B cell (primary cell): ENCODE measurements around the gene SNRPD2. TPM values are rescaled to one million over a fixed set of nuclear protein-coding genes. Genes with fewer than 3 reads are reported as not detected.
A peak's percentile ranks its signal among the peaks of the same experiment; 100 is the strongest.

Experiments used
- ATAC-seq: fragments of 200-7000 bp; cut with Tn5 transposase; one replicate; pipeline ENCODE4 v1.10.0; 2021; ENCODE audit warnings: low read depth, mild to moderate bottlenecking, moderate number of reproducible peaks, moderate library complexity
- CTCF ChIA-PET: fragments of 350-600 bp; sonication (Branson Sonifier 250); formaldehyde crosslinking; loops from one replicate; lab custom pipeline; 2021; ENCODE audit warnings: antibody characterized with exemption, inconsistent platforms; lab: Charles Lee
- POLR2A ChIA-PET: fragments of 350-600 bp; sonication (Branson Sonifier 250); formaldehyde crosslinking; loops from one replicate; lab custom pipeline; 2021; ENCODE audit warnings: antibody characterized with exemption; lab: Charles Lee
- DNase-seq: peaks from one replicate; pipeline ENCODE4 v3.0.0; 2013
- H2AFZ ChIP-seq: 2 replicates; pipeline ENCODE4 v1.6.1; 2012; ENCODE audit warnings: mild to moderate bottlenecking, low read depth, low read length; ENCODE audit not compliant: insufficient read depth, poor library complexity, severe bottlenecking
- H3K27ac ChIP-seq, 2 donors: 1 replicate in 1 of 2; 2 replicates in 1 of 2; pipeline ENCODE4 v1.5.1; 2012 to 2013; ENCODE audit warnings: low read length in 2 of 2, mild to moderate bottlenecking in 2 of 2, moderate library complexity in 1 of 2
- H3K27me3 ChIP-seq, 4 experiments: fragments of 200-600 bp in 1 of 4; sonication (generic) in 1 of 4; replicated peaks in 1 of 4; 1 replicate in 2 of 4; 2 replicates in 2 of 4; pipeline versions ENCODE4 v1.6.1 to v1.7.0; 2013 to 2016; ENCODE audit warnings: low read length in 3 of 4, mild to moderate bottlenecking in 2 of 4, mixed read lengths in 1 of 4, moderate library complexity in 1 of 4; ENCODE audit not compliant: insufficient read depth in 4 of 4, control insufficient read depth in 3 of 4; ENCODE audit errors: control extremely low read depth in 1 of 4
- H3K36me3 ChIP-seq, 2 experiments: replicated peaks in 1 of 2; 1 replicate in 1 of 2; 2 replicates in 1 of 2; pipeline versions ENCODE4 v1.6.1 to v1.7.1; 2013; ENCODE audit warnings: low read length in 1 of 2; ENCODE audit not compliant: insufficient read depth in 2 of 2, control insufficient read depth in 1 of 2; ENCODE audit errors: control extremely low read depth in 1 of 2, extremely low read depth in 1 of 2
- H3K4me1 ChIP-seq, 2 donors: fragments of 200-600 bp in 1 of 2; sonication (generic) in 1 of 2; 1 replicate in 1 of 2; 2 replicates in 1 of 2; pipeline versions ENCODE4 v1.5.1 to v1.6.1; 2013 to 2017; ENCODE audit warnings: low read length in 2 of 2; ENCODE audit not compliant: control insufficient read depth in 2 of 2, insufficient read depth in 2 of 2
- H3K4me2 ChIP-seq: replicated peaks from 2 replicates; pipeline ENCODE3; 2012; ENCODE audit warnings: mild to moderate bottlenecking, low read depth, low read length; ENCODE audit not compliant: poor library complexity, severe bottlenecking
- H3K4me3 ChIP-seq, 5 experiments: fragments of 200-600 bp in 1 of 5; sonication (generic) in 1 of 5; 1 replicate in 3 of 5; 2 replicates in 2 of 5; pipeline versions ENCODE4 v1.5.1 to v1.7.0; 2011 to 2016; ENCODE audit warnings: low read length in 4 of 5, mild to moderate bottlenecking in 4 of 5, low read depth in 2 of 5, control low read depth in 1 of 5, moderate library complexity in 1 of 5; ENCODE audit not compliant: insufficient read depth in 1 of 5; ENCODE audit errors: control extremely low read depth in 1 of 5, extremely low read depth in 1 of 5
- H3K79me2 ChIP-seq: fragments of 200-600 bp; sonication (generic); one replicate; pipeline ENCODE4 v1.6.0; 2016; ENCODE audit warnings: low read length; ENCODE audit not compliant: control insufficient read depth, insufficient read depth
- H3K9ac ChIP-seq: fragments of 200-600 bp; sonication (generic); 2 replicates; pipeline ENCODE4 v1.6.1; 2017; ENCODE audit warnings: mild to moderate bottlenecking, low read length, moderate library complexity
- H3K9me3 ChIP-seq, 3 donors: one replicate each; pipeline versions ENCODE4 v1.6.1 to v1.7.1; 2013; ENCODE audit warnings: low read length in 2 of 3; ENCODE audit not compliant: control insufficient read depth in 2 of 3, insufficient read depth in 1 of 3; ENCODE audit errors: control extremely low read depth in 1 of 3
- H4K20me1 ChIP-seq: 2 replicates; pipeline ENCODE4 v1.6.0; 2012; ENCODE audit warnings: mild to moderate bottlenecking, low read length; ENCODE audit not compliant: insufficient read depth, control insufficient read depth, poor library complexity, severe bottlenecking
- H3K27ac Mint-ChIP-seq: one replicate; pipeline ENCODE4 v1.8.0; 2021; ENCODE audit warnings: mixed read lengths
- H3K27me3 Mint-ChIP-seq: one replicate; pipeline ENCODE4 v1.8.0; 2021; ENCODE audit warnings: mixed read lengths
- H3K4me1 Mint-ChIP-seq: one replicate; pipeline ENCODE4 v1.8.0; 2021; ENCODE audit warnings: mixed read lengths
- H3K4me3 Mint-ChIP-seq: one replicate; pipeline ENCODE4 v1.8.0; 2021; ENCODE audit warnings: mixed read lengths
- H3K9me3 Mint-ChIP-seq: one replicate; pipeline ENCODE4 v1.8.0; 2022; ENCODE audit warnings: mixed read lengths; ENCODE audit not compliant: insufficient read depth
- EZH2 ChIP-seq: IDR thresholded peaks from 2 replicates; pipeline ENCODE4 v1.6.1; 2012; ENCODE audit warnings: borderline replicate concordance, low read depth, mild to moderate bottlenecking, moderate library complexity, low read length; ENCODE audit not compliant: insufficient read depth, poor library complexity, severe bottlenecking
- WGBS: methylation state at CpG from one replicate; pipeline ENCODE4 v1.1.5; 2013; ENCODE audit warnings: missing lambda C conversion rate; ENCODE audit not compliant: insufficient coverage; 5-methylcytosine and 5-hydroxymethylcytosine counted together
- intact Hi-C: fragments of 100-400 bp; cut with micrococcal nuclease; formaldehyde crosslinking; loops from one replicate; pipeline ENCODE4 v1.10.0; 2022
- polyA plus RNA-seq: library from polyadenylated mRNA; depleted of rRNA; stranded (reverse); fragments of >200 nt; gene quantifications from 2 replicates; pipeline ENCODE4 v1.2.3, GENCODE V29; 2012
- total RNA-seq, 2 donors: library from RNA; stranded (reverse); fragments of 120-200 nt in 1 of 2; gene quantifications; 1 replicate in 1 of 2; 2 replicates in 1 of 2; pipeline versions ENCODE4 v1.2.3 to v1.2.4, GENCODE V29; 2013 to 2022
- TF ChIP-seq, protein P1 (sequence below): fragments of 200-600 bp; IDR thresholded peaks from one replicate; pipeline ENCODE4 v1.8.0; 2022; ENCODE audit warnings: antibody characterized with exemption, mild to moderate bottlenecking

Gene SNRPD2
- total and polyA plus RNA-seq, 2 donors (not counting 1 experiment from before 2014, with no cell fraction given): 241 to 368 TPM

- Mint-ChIP-seq H3K27me3 (no peaks in the 10 kb centered on the region), H3K4me3 (peak within 1 kb of the TSS; percentile 94), H3K27ac (peak within 1 kb of the TSS; percentile 94), H3K9me3 (no peaks in the 10 kb centered on the region), H3K4me1 (peaks cover 28% of the 10 kb centered on the region)
- H3K79me2 ChIP-seq: peaks cover 55% of the 10 kb centered on the region
- peak within 1 kb of the TSS; percentile 81 for H2AFZ ChIP-seq
- DNase-seq (peak; percentile 96), ATAC-seq (peak; percentile 97)
- H3K36me3 ChIP-seq: peaks cover 1 to 3% of the 10 kb centered on the region in 2 experiments
- CTCF ChIA-PET: interaction anchor here (0.7 to 2.2 kb wide), 10 partner anchors 13 to 263 kb away, joined by 3 to 10 read pairs (median 3); partner anchors contain the start of genes QPCTL and SIX5
- no peaks in the 10 kb centered on the region for H3K27me3 ChIP-seq
- peaks cover 0 to 6% (median 0%) of the 10 kb centered on the region in 3 donors for H3K9me3 ChIP-seq
- peaks cover 28% of the 10 kb centered on the region for H4K20me1 ChIP-seq
- POLR2A ChIA-PET: interaction anchor here (0.6 to 2.4 kb wide), 7 partner anchors 13 to 1787 kb away, joined by 3 to 25 read pairs (median 4); partner anchors contain the start of genes ARHGAP35, QPCTL, SIX5 and SNRPD2
- H3K9ac ChIP-seq: peak within 1 kb of the TSS; percentile 92
- TF ChIP-seq EZH2: no peak
- TF ChIP-seq, protein P1, sequence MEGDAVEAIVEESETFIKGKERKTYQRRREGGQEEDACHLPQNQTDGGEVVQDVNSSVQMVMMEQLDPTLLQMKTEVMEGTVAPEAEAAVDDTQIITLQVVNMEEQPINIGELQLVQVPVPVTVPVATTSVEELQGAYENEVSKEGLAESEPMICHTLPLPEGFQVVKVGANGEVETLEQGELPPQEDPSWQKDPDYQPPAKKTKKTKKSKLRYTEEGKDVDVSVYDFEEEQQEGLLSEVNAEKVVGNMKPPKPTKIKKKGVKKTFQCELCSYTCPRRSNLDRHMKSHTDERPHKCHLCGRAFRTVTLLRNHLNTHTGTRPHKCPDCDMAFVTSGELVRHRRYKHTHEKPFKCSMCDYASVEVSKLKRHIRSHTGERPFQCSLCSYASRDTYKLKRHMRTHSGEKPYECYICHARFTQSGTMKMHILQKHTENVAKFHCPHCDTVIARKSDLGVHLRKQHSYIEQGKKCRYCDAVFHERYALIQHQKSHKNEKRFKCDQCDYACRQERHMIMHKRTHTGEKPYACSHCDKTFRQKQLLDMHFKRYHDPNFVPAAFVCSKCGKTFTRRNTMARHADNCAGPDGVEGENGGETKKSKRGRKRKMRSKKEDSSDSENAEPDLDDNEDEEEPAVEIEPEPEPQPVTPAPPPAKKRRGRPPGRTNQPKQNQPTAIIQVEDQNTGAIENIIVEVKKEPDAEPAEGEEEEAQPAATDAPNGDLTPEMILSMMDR: peak; percentile 26
- peak within 1 kb of the TSS; percentile 68 to 98 (median 87) for H3K4me3 ChIP-seq
- intact Hi-C loops: loop anchor here (1.0 to 2.0 kb wide), 6 partner anchors 13 to 324 kb away; partner anchors contain the start of genes DMWD, POLR1G, QPCTL and SIX5
- WGBS: 2% methylated on average over 41 of the region's 48 CpGs
- H3K4me2 ChIP-seq: peak within 1 kb of the TSS; percentile 90
- H3K27ac ChIP-seq: peak within 1 kb of the TSS; percentile 54 to 94
- peaks cover 11 to 25% of the 10 kb centered on the region in 2 donors for H3K4me1 ChIP-seq
These were observed 38.9 kb upstream of the SNRPD2 start, which contains the start of gene FBXO46 for GRCh38 chr19:45730368-45731288. TSS of gene FBXO46 (minus strand) at chr19:45730896. CDS start at chr19:45713495, 17,401 bp downstream.
